ENCODE results near the gene ACADS.

The ACADS gene

DNA sequence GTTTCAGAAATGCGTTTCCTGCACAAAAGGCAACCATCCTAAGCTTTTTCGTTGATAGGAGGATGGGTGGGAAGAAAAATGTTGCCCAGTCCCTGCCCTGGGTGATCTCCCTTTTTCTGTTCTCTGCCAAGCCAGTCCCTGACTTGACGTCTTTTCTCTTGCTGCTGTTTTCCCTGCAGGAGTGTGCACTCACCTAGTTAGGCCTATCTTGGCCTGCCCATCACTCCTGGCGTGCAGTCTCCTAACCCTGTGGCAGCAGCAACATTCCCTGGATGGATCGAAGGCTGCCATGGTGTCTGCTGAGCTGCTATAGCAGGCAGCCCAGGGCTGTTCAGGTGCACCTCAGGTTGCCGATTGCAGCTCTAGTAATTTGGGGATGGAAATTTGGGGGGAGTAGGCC is 14.2 kb upstream of the ACADS start:
- Histone ChIP-seq H3K36me3 (peaks cover 26% of the 10 kb centered on the region), H3K9me3 (ENCODE audit: severe bottlenecking) (no peaks in the 10 kb centered on the region), H3K27me3 (ENCODE audit: insufficient read depth, low read depth, severe bottlenecking) (no peaks in the 10 kb centered on the region), H3K27ac (no peak overlapping the region), H3K4me3 (ENCODE audit: low read depth, low read length) (peak overlapping the region; percentile 75)
- no peak for TF ChIP-seq CTCF (IDR thresholded peaks at IDR 0.05; ENCODE audit: low read depth, low read length)
- DNase-seq, result no peak

DNA sequence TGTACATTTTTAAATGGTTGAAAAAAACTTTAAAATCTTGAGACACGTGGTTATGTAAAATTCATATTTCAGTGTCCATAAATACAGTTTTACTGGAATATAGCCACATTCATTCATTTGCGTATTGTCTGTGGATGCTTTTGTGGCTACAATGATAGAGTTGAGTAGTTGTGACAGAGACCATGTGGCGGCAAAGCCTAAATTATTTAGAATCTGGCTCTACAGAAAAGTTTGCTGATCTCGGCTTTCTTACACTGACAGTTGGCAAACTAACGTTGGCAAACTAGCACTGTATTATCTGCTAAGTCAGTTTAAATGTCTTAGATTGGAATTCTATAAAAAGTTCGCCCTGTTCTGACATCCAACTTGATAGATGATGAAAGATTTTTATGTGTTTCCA is 13.0 kb upstream of the ACADS start:
- no peak for DNase-seq
- Histone ChIP-seq H3K9me3 (ENCODE audit: severe bottlenecking) (no peaks in the 10 kb centered on the region), H3K4me3 (ENCODE audit: low read depth, low read length) (no peak overlapping the region), H3K36me3 (peaks cover 37% of the 10 kb centered on the region), H3K27me3 (ENCODE audit: insufficient read depth, low read depth, severe bottlenecking) (no peaks in the 10 kb centered on the region), H3K27ac (no peak overlapping the region)
- no peak for TF ChIP-seq CTCF (IDR thresholded peaks at IDR 0.05; ENCODE audit: low read depth, low read length)

DNA sequence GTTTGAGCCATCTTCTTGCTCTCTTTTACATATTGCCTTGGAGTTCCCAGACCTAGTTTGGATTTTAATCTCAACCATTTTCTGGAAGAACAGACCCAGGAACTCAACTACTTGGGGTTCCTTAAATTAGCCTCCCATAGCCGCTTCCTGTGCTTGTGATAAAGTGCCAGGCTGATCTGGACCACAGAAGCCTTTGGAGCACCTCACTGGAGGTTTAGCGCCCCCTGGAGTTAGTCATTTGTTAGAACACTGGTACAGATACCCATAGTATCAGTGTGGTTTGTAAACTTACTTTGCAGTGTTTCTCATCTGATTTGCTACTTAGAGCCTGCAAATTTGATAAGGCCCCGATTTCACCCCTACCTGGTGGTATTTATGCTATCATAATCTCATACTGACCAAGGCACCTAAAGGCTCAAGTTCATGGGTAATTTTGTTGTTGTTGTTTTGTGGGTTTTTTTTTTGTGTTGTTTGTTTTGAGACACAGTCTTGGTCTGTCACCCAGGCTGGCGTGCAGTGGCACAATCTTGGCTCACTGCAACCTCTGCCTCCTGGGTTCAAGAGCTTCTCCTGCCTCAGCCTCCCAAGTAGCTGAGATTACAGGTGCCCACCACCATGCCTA is 11.7 kb upstream of the ACADS start:
- Histone ChIP-seq H3K27me3 (ENCODE audit: insufficient read depth, low read depth, severe bottlenecking) (no peaks in the 10 kb centered on the region), H3K36me3 (peaks cover 51% of the 10 kb centered on the region), H3K9me3 (ENCODE audit: severe bottlenecking) (no peaks in the 10 kb centered on the region), H3K4me3 (ENCODE audit: low read depth, low read length) (no peak overlapping the region), H3K27ac (no peak overlapping the region)
- TF ChIP-seq CTCF (IDR thresholded peaks at IDR 0.05; ENCODE audit: low read depth, low read length), result peak; percentile 78
- DNase-seq, result peak; percentile 73

DNA sequence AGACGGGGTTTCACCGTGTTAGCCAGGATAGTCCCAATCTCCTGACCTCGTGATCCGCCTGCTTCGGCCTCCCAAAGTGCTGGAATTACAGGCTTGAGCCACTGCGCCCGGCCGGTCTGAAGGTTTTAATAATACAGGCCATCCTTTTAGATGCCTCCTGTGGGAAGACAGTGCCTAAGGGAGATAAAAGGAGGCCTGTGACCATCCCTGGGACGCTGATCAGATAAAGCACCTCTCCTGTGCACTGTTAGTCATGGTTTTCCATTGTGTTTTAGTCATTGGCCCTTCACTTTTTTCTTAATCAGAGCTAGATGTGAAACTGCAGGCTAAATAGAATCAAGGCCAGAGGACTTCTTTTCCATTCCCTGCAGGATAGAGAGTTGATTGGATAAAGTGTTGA is 7.6 kb upstream of the ACADS start:
- Histone ChIP-seq H3K27me3 (ENCODE audit: insufficient read depth, low read depth, severe bottlenecking) (no peaks in the 10 kb centered on the region), H3K4me3 (ENCODE audit: low read depth, low read length) (no peak overlapping the region), H3K27ac (no peak overlapping the region), H3K9me3 (ENCODE audit: severe bottlenecking) (no peaks in the 10 kb centered on the region), H3K36me3 (peaks cover 85% of the 10 kb centered on the region)
- TF ChIP-seq CTCF (IDR thresholded peaks at IDR 0.05; ENCODE audit: low read depth, low read length), result no peak
- DNase-seq, result no peak

DNA sequence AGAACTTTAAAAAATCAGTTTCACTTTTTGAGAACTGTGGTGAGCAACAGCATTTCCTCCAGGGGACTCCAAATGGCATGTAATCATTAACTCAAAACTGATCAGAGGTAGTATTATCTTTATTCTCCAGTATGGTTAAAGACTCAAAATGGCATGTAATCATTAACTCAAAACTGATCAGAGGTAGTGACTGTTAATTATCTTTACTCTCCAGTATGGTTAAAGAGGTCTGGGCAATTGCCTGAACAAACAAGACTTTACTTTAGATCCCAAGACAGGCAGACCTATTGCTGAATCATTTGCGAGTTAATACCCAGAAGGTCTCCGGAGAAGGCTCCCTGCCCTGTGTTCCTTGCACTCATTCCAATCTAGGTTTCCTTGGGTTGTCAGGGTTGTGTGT is 6.6 kb upstream of the ACADS start:
- no peak for DNase-seq

More for the DNA sequence above, 6.6 kb upstream of the ACADS start:
- no peaks in the 10 kb centered on the region for H3K27me3 ChIP-seq (ENCODE audit: insufficient read depth, low read depth, severe bottlenecking)
- peaks cover 85% of the 10 kb centered on the region for H3K36me3 ChIP-seq
- H3K9me3 ChIP-seq (ENCODE audit: severe bottlenecking), result no peaks in the 10 kb centered on the region
- no peak overlapping the region for H3K4me3 ChIP-seq (ENCODE audit: low read depth, low read length)
- H3K27ac ChIP-seq, result no peak overlapping the region
- TF ChIP-seq CTCF (IDR thresholded peaks at IDR 0.05; ENCODE audit: low read depth, low read length), result no peak

Data from WERI-Rb-1 (cell line).